GM12875 (cell line): ENCODE data around the gene TAS2R19.
"Not testable (repeated sequence)": the region's sequence is repeated elsewhere in the genome, so short reads cannot be mapped to it uniquely, and the experiment has no call there.

Experiments
- H3K4me3 ChIP-seq: one replicate; pipeline ENCODE4 v1.5.1; 2011; ENCODE audit warnings: low read depth, low read length, control low read depth
- CTCF ChIP-seq: IDR thresholded peaks from 2 replicates; pipeline ENCODE4 v1.5.1; 2011; ENCODE audit warnings: low read depth, mild to moderate bottlenecking, control low read depth, inconsistent platforms, low read length, moderate library complexity, borderline replicate concordance; ENCODE audit not compliant: insufficient read depth

The TAS2R19 gene

DNA sequence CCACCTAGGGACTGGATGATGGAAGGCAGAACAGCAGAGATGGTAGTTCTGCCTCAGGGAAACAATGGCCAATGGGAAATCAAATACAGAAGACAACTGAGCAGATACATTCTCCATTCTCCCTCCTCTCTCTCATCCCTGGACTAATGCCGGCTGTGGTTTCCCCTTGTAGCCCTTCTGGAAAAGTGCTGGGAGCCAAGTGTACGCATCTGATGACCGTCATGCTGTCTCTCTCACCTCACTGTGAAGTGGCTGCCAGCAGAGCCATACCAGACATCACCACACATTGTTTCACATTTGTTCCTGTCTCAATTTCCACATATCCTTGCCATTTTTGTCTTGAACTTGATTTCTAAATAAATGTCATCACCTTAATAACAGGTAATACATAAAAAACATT lies 36.6 kb upstream of the TAS2R19 start:
- TF ChIP-seq CTCF, result no peak
- H3K4me3 ChIP-seq, result no peak overlapping the region

DNA sequence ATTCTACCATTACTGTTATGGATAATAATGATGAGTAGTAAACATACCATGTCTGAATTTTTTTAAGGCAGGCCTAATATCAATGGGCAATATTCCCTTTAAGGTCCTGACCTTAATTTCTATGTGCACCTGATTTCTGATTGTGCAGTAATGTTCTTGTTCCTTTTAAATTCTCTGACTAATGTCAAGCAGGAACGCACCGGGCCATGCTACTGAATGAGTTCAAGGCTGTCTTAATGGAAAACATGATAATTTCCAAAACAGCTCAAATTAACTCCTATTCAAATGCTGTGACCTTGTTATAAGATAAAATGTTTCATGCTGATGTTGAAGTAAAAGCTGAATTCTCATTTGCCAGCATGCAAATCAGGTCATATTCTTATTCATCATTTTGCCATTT lies 32.9 kb upstream of the TAS2R19 start:
- TF ChIP-seq CTCF, result no peak
- no peak overlapping the region for H3K4me3 ChIP-seq

GRCh38 chr12:11049806-11050531 lies 27.5 kb upstream of the TAS2R19 start:
- H3K4me3 ChIP-seq, result not testable (repeated sequence)

GRCh38 chr12:11041366-11041765 lies 18.9 kb upstream of the TAS2R19 start:
- not testable (repeated sequence) for H3K4me3 ChIP-seq

DNA sequence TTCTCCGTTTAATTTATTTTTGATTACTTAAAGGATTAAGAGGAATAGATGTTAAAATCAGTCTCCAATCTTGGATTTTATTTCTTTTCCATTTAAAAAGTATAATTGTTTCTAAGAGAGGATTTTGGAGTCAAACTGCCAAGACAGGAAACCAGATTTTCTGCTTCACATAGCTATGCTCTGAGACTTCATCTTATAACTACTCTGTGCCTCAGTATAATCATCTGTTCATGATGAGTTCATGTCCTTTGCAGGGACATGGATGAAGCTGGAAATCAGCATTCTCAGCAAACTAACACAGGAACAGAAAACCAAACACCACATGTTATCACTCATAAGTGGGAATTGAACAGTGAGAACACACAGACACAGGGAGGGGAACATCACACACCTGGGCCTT lies 17.7 kb upstream of the TAS2R19 start:
- no peak for TF ChIP-seq CTCF
- no peak overlapping the region for H3K4me3 ChIP-seq

DNA sequence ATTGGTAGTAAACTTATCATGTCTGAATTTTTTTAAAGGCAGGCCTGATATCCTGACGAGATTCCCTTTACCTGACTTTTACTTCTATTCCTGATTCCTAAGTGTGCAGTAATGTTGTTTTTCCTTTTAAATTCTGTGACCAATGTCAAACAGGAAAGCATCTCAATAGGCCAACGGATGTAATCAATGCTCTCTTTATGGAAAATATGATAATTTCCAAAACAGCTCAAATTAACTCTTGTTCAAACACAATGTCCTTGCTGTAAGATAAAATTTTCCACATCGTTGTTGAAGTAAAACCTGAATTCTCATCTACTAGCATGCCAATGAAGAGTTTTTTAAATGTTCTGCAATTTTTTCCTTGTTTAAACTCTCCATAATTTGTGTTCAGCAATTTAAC lies 16.8 kb upstream of the TAS2R19 start:
- no peak overlapping the region for H3K4me3 ChIP-seq
- TF ChIP-seq CTCF, result no peak

GRCh38 chr12:11033959-11034358 lies 11.5 kb upstream of the TAS2R19 start:
- not testable (repeated sequence) for H3K4me3 ChIP-seq

- H3K4me3 ChIP-seq, result no peak within 1 kb of the TSS
- TF ChIP-seq CTCF, result no peak
Observed at GRCh38 chr12:11031307-11031706, 8.9 kb upstream of the TAS2R19 start, which contains the start of gene TAS2R31. Gene TAS2R31, minus strand, starts transcription at chr12:11031407. Its CDS starts 72 bp downstream, at chr12:11031335.

DNA sequence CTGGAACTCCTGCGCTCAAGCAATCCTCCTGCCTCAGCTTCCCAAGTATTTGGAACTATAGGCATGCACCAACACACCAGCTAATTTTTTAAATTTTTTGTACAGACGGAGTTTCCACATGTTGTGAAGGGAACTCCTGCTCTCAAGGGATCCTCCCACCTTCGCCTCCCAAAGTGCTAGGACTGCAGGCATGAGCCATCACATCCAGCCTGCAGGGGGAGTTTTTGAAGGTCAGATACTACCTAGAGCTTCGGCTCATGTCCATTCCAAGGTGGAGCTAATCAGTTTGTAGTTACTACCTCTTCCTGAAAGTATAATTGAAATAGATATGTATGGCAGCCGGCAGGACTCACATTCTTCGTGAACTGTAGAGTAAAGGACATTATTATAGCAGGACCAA lies 3.7 kb upstream of the TAS2R19 start:
- no peak for TF ChIP-seq CTCF
- no peak overlapping the region for H3K4me3 ChIP-seq
